Endothelial cell of umbilical vein (primary cell): ENCODE results near the gene GRAMD4. TPM values are rescaled to one million over a fixed set of nuclear protein-coding genes. Genes with fewer than 3 reads are reported as not detected.

ENCODE experiments used
- BruUV-seq: library from RNA; stranded (reverse); fragments of 400-500 nt; replicated peaks from 2 replicates; lab custom pipeline; 2021; lab: Mats Ljungman, UMichigan
- CTCF ChIA-PET: fragments of 300-600, 350-600 bp; sonication (Branson Sonifier 250); formaldehyde crosslinking; loops from one replicate; lab custom pipeline; 2021; ENCODE audit warnings: antibody characterized with exemption, inconsistent platforms; lab: Charles Lee
- POLR2A ChIA-PET: fragments of 300-600, 350-600 bp; sonication (Branson Sonifier 250); formaldehyde crosslinking; loops from one replicate; lab custom pipeline; 2021; ENCODE audit warnings: antibody characterized with exemption, inconsistent platforms; lab: Charles Lee
- DNase-seq: peaks from one replicate; pipeline ENCODE4 v3.0.0-alpha.2; 2011; ENCODE audit warnings: low read depth, low spot score
- FAIRE-seq: peaks from 2 replicates; lab custom pipeline; 2011; peaks lifted over from hg19 to GRCh38; lab: Jason Lieb, UNC
- H2AFZ ChIP-seq: 2 replicates; pipeline ENCODE4 v1.6.0; 2012; ENCODE audit warnings: low read depth, low read length, control low read depth, inconsistent platforms
- H3K27ac ChIP-seq: 2 replicates; pipeline ENCODE4 v1.5.1; 2011; ENCODE audit warnings: low read depth, mild to moderate bottlenecking, control low read depth, low read length, moderate library complexity; ENCODE audit not compliant: insufficient read depth
- H3K27me3 ChIP-seq, 2 experiments: 2 replicates each; pipeline versions ENCODE4 v1.6.0 to v1.6.1; 2011; ENCODE audit warnings: low read length in 2 of 2, mixed read lengths in 1 of 2; ENCODE audit not compliant: control insufficient read depth in 2 of 2, insufficient read depth in 2 of 2
- H3K36me3 ChIP-seq, 2 experiments: 2 replicates in 1 of 2; 3 replicates in 1 of 2; pipeline ENCODE4 v1.5.1; 2011; ENCODE audit warnings: low read length in 2 of 2, mild to moderate bottlenecking in 1 of 2, moderate library complexity in 1 of 2; ENCODE audit not compliant: control insufficient read depth in 2 of 2, insufficient read depth in 2 of 2; ENCODE audit errors: extremely low read depth in 1 of 2
- H3K4me1 ChIP-seq: 3 replicates; pipeline ENCODE4 v1.5.1; 2011; ENCODE audit warnings: mild to moderate bottlenecking, low read length; ENCODE audit not compliant: control insufficient read depth, insufficient read depth; ENCODE audit errors: extremely low read depth
- H3K4me2 ChIP-seq: 2 replicates; pipeline ENCODE4 v1.6.1; 2011; ENCODE audit warnings: low read length, control low read depth, mixed read lengths; ENCODE audit not compliant: insufficient read depth
- H3K4me3 ChIP-seq, 3 experiments: fragments of 200-600 bp in 1 of 3; sonication (generic), shearing (Covaris generic) in 1 of 3; replicated peaks in 1 of 3; 2 replicates each; pipeline ENCODE4 v1.5.1; 2011 to 2016; ENCODE audit warnings: control low read depth in 3 of 3, low read length in 3 of 3, mild to moderate bottlenecking in 2 of 3, inconsistent platforms in 1 of 3, low read depth in 1 of 3, moderate library complexity in 1 of 3; ENCODE audit not compliant: insufficient read depth in 1 of 3
- H3K79me2 ChIP-seq: 2 replicates; pipeline ENCODE4 v1.6.0; 2012; ENCODE audit warnings: low read length, inconsistent platforms; ENCODE audit not compliant: control insufficient read depth, insufficient read depth
- H3K9ac ChIP-seq: replicated peaks from 2 replicates; pipeline ENCODE3; 2011; ENCODE audit warnings: low read length, control low read depth; ENCODE audit not compliant: insufficient read depth; ENCODE audit errors: extremely low read depth
- H3K9me1 ChIP-seq: replicated peaks from 3 replicates; pipeline ENCODE4 v1.6.0; 2011; ENCODE audit warnings: mild to moderate bottlenecking, low read length; ENCODE audit not compliant: control insufficient read depth, insufficient read depth; ENCODE audit errors: extremely low read depth
- H3K9me3 ChIP-seq: replicated peaks from 2 replicates; pipeline ENCODE4 v1.5.1; 2012; ENCODE audit warnings: low read length, inconsistent platforms; ENCODE audit not compliant: control insufficient read depth, insufficient read depth
- H4K20me1 ChIP-seq: replicated peaks from 2 replicates; pipeline ENCODE3; 2011; ENCODE audit warnings: mild to moderate bottlenecking, low read length; ENCODE audit not compliant: control insufficient read depth, insufficient read depth; ENCODE audit errors: extremely low read depth
- CTCF ChIP-seq, 2 donors: IDR thresholded peaks; 1 replicate in 1 of 2; 2 replicates in 1 of 2; pipeline ENCODE4 v1.5.1; 2011; ENCODE audit warnings: low read length in 2 of 2, mild to moderate bottlenecking in 2 of 2, moderate library complexity in 2 of 2, control low read depth in 1 of 2, inconsistent platforms in 1 of 2, low read depth in 1 of 2; ENCODE audit not compliant: insufficient read depth in 1 of 2; ENCODE audit errors: extremely low read depth in 1 of 2
- EZH2 ChIP-seq: IDR thresholded peaks from 2 replicates; pipeline ENCODE4 v1.6.1; 2012; ENCODE audit warnings: borderline replicate concordance, low read depth, mild to moderate bottlenecking, moderate library complexity, low read length, inconsistent platforms; ENCODE audit not compliant: severe bottlenecking
- GATA2 ChIP-seq: IDR thresholded peaks from 2 replicates; pipeline ENCODE4 v1.7.0; 2011; ENCODE audit warnings: low read depth, mild to moderate bottlenecking, moderate library complexity, mixed read lengths, low read length; ENCODE audit not compliant: insufficient read length, insufficient read depth
- JUN ChIP-seq: IDR thresholded peaks from 2 replicates; pipeline ENCODE4 v1.6.1; 2011; ENCODE audit warnings: borderline replicate concordance, low read depth; ENCODE audit not compliant: insufficient read length, insufficient read depth
- MAX ChIP-seq: IDR thresholded peaks from 2 replicates; pipeline ENCODE4 v1.6.1; 2011; ENCODE audit not compliant: insufficient read depth, insufficient read length
- MYC ChIP-seq: IDR thresholded peaks from one replicate; pipeline ENCODE4 v1.6.1; 2011; ENCODE audit warnings: mild to moderate bottlenecking, low read depth, low read length
- POLR2A ChIP-seq: IDR thresholded peaks from 2 replicates; pipeline ENCODE4 v1.6.1; 2012; ENCODE audit warnings: low read depth, mild to moderate bottlenecking, control low read depth, low read length
- dilution Hi-C: fragments of 300-500 bp; cut with MboI; formaldehyde crosslinking; loops from one replicate; pipeline ENCODE4 v1.15.0; 2019; ENCODE audit warnings: low sequenced_read_pairs; ENCODE audit not compliant: extremely low pct_ligation_motif_present
- intact Hi-C: fragments of 100-400 bp; cut with micrococcal nuclease; formaldehyde crosslinking; loops from one replicate; pipeline ENCODE4 v1.10.0; 2022
- polyA plus RNA-seq, 4 experiments: library from polyadenylated mRNA; depleted of rRNA in 3 of 4; stranded (reverse) in 3 of 4; unstranded in 1 of 4; fragments of >200 nt; gene quantifications; 2 replicates each; pipeline versions ENCODE4 v1.2.1 to v1.2.3, GENCODE V29; 2011 to 2012; ENCODE audit warnings: missing spikeins in 1 of 4
- total RNA-seq: library from RNA; stranded (reverse); gene quantifications from 2 replicates; pipeline ENCODE4 v1.2.3, GENCODE V29; 2021

Gene GRAMD4
- total and polyA plus RNA-seq, 2 donors (not counting 3 experiments of a cell fraction or from before 2014, with no cell fraction given) = 5.9 to 14.8 TPM

GRCh38 chr22:46656856-46657654 is 36.9 kb downstream of the GRAMD4 start:
- BruUV-seq = no TSS peak
- FAIRE-seq = no peak
- TF ChIP-seq JUN = no peak
- TF ChIP-seq CTCF (IDR thresholded peaks at IDR 0.05; ENCODE audit: extremely low read depth in 1 of 2, insufficient read depth in 1 of 2, low read depth in 1 of 2, low read length in 2 of 2) = no peak
- no peak for TF ChIP-seq GATA2
- TF ChIP-seq MAX = no peak
- TF ChIP-seq EZH2 = no peak
- TF ChIP-seq MYC = no peak
- TF ChIP-seq POLR2A = no peak
- CTCF ChIA-PET = no interaction called here
- Histone ChIP-seq H3K4me3 (no peak overlapping the region), H3K79me2 (no peaks in the 10 kb centered on the region), H3K4me2 (no peak overlapping the region), H3K9me1 (no peaks in the 10 kb centered on the region), H3K36me3 (no peaks in the 10 kb centered on the region), H2AFZ (no peak overlapping the region), H3K9ac (no peak overlapping the region), H3K4me1 (peaks cover 3% of the 10 kb centered on the region), H3K9me3 (no peaks in the 10 kb centered on the region), H4K20me1 (no peaks in the 10 kb centered on the region), H3K27me3 (no peaks in the 10 kb centered on the region), H3K27ac (no peak overlapping the region)
- dilution Hi-C loops (no loop called here), intact Hi-C loops (no loop called here)
- DNase-seq = no peak
- POLR2A ChIA-PET = no interaction called here
